GM13976 (cell line): ENCODE measurements around the gene IQCK.

ENCODE experiments used
- DNase-seq: peaks from one replicate; pipeline ENCODE4 v3.0.0; 2012; ENCODE audit warnings: low spot score
- CTCF ChIP-seq: IDR thresholded peaks from 2 replicates; pipeline ENCODE4 v1.5.1; 2012; ENCODE audit warnings: borderline replicate concordance, mild to moderate bottlenecking; ENCODE audit not compliant: insufficient read depth; ENCODE audit errors: extremely low read depth, missing control alignments, control extremely low read depth
- in situ Hi-C: fragments of 300-500 bp; cut with MboI; formaldehyde crosslinking; loops from one replicate; pipeline ENCODE4 v1.12.0; 2022; ENCODE audit warnings: low sequenced_read_pairs, mixed read lengths, inconsistent platforms; ENCODE audit not compliant: unreplicated experiment

IQCK gene

GRCh38 chr16:19864566-19864965 is 146.5 kb downstream of the IQCK start:
- no peak for TF ChIP-seq CTCF
- in situ Hi-C loops, result no loop called here
- DNase-seq, result no peak

GRCh38 chr16:19868421-19868820 is 150.3 kb downstream of the IQCK start:
- in situ Hi-C loops, result no loop called here
- no peak for DNase-seq
- no peak for TF ChIP-seq CTCF

GRCh38 chr16:19871721-19872120 is 153.7 kb downstream of the IQCK start:
- TF ChIP-seq CTCF, result no peak
- in situ Hi-C loops, result no loop called here
- DNase-seq, result no peak

- TF ChIP-seq CTCF, result no peak
- in situ Hi-C loops, result no loop called here
- no peak for DNase-seq
Observed at GRCh38 chr16:19872179-19872863, 154.2 kb downstream of the IQCK start.

GRCh38 chr16:19872935-19873334 is 154.9 kb downstream of the IQCK start:
- no peak for TF ChIP-seq CTCF
- DNase-seq, result no peak
- in situ Hi-C loops, result no loop called here

GRCh38 chr16:19874026-19874425 is 156.0 kb downstream of the IQCK start:
- in situ Hi-C loops, result no loop called here
- DNase-seq, result no peak
- TF ChIP-seq CTCF, result no peak

- in situ Hi-C loops, result no loop called here
- no peak for DNase-seq
- no peak for TF ChIP-seq CTCF
Observed at GRCh38 chr16:19874851-19875546, 156.9 kb downstream of the IQCK start.
